ENCODE data around the gene PMEPA1.

DNA sequence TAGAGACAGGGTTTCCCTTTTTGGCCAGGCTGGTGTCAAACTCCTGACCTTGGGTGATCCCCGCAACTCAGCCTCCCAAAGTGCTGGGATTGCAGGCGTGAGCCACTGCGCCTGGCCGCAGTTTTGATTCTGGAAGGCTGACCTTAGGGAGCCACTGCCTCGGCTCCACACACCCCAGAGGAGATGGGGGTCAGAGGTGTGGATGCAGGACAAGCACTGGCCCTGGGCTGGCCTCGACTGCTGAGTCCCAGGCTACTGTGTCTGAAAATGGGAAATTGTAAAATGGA lies 91.1 kb downstream of the PMEPA1 start:
- TF ChIP-seq POLR2A (IDR thresholded peaks at IDR 0.05), result no peak
- TF ChIP-seq, protein P1, sequence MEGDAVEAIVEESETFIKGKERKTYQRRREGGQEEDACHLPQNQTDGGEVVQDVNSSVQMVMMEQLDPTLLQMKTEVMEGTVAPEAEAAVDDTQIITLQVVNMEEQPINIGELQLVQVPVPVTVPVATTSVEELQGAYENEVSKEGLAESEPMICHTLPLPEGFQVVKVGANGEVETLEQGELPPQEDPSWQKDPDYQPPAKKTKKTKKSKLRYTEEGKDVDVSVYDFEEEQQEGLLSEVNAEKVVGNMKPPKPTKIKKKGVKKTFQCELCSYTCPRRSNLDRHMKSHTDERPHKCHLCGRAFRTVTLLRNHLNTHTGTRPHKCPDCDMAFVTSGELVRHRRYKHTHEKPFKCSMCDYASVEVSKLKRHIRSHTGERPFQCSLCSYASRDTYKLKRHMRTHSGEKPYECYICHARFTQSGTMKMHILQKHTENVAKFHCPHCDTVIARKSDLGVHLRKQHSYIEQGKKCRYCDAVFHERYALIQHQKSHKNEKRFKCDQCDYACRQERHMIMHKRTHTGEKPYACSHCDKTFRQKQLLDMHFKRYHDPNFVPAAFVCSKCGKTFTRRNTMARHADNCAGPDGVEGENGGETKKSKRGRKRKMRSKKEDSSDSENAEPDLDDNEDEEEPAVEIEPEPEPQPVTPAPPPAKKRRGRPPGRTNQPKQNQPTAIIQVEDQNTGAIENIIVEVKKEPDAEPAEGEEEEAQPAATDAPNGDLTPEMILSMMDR (IDR thresholded peaks at IDR 0.05), result no peak
